IMR-90 (cell line): ENCODE results near the gene SH3RF3. TPM values are rescaled to one million over a fixed set of nuclear protein-coding genes. Genes with fewer than 3 reads are reported as not detected.

Source experiments
- ATAC-seq: fragments of 200-7000 bp; cut with Tn5 transposase; 2 replicates; pipeline ENCODE4 v1.9.1; 2020; ENCODE audit warnings: low read depth, mild to moderate bottlenecking, moderate library complexity
- BruUV-seq: library from RNA; stranded (reverse); fragments of 400-500 nt; replicated peaks from 2 replicates; lab custom pipeline; 2021; lab: Mats Ljungman, UMichigan
- CTCF ChIA-PET: fragments of 300-600 bp; formaldehyde crosslinking; extraction: SDS; loops from one replicate; lab custom pipeline; 2021; ENCODE audit warnings: antibody characterized with exemption; lab: Yijun Ruan, JAX
- POLR2A ChIA-PET: fragments of 300-600 bp; sonication (Branson Sonifier 250); formaldehyde crosslinking; loops from one replicate; lab custom pipeline; 2022; ENCODE audit warnings: antibody characterized with exemption; ENCODE audit not compliant: unreplicated experiment; lab: Charles Lee
- DNase-seq: peaks from one replicate; pipeline ENCODE4 v3.0.0; 2013
- H2AFZ ChIP-seq: replicated peaks from 2 replicates; pipeline ENCODE3; 2013; ENCODE audit warnings: low read length, mild to moderate bottlenecking; ENCODE audit not compliant: poor library complexity
- H2AK5ac ChIP-seq: 2 replicates; pipeline ENCODE4 v1.6.1; 2013; ENCODE audit warnings: low read depth, low read length, inconsistent platforms
- H2AK9ac ChIP-seq: replicated peaks from 2 replicates; pipeline ENCODE3; 2013; ENCODE audit warnings: mild to moderate bottlenecking, low read depth, low read length, moderate library complexity; ENCODE audit not compliant: poor library complexity
- H2BK120ac ChIP-seq: 2 replicates; pipeline ENCODE4 v1.6.1; 2013; ENCODE audit warnings: low read depth, low read length, inconsistent platforms
- H2BK15ac ChIP-seq: 3 replicates; pipeline ENCODE4 v1.6.1; 2013; ENCODE audit warnings: low read depth, low read length, inconsistent platforms
- H2BK20ac ChIP-seq: 2 replicates; pipeline ENCODE4 v1.6.1; 2013; ENCODE audit warnings: low read depth, mild to moderate bottlenecking, inconsistent platforms, low read length, moderate library complexity
- H2BK5ac ChIP-seq: 2 replicates; pipeline ENCODE4 v1.6.1; 2013; ENCODE audit warnings: mild to moderate bottlenecking, low read depth, low read length, inconsistent platforms; ENCODE audit not compliant: poor library complexity, severe bottlenecking
- H3K14ac ChIP-seq: replicated peaks from 2 replicates; pipeline ENCODE4 v1.6.1; 2013; ENCODE audit warnings: low read depth, low read length, inconsistent platforms
- H3K18ac ChIP-seq: 2 replicates; pipeline ENCODE4 v1.6.1; 2013; ENCODE audit warnings: low read depth, low read length, control low read depth
- H3K23ac ChIP-seq: 2 replicates; pipeline ENCODE4 v1.6.1; 2013; ENCODE audit warnings: low read depth, low read length, inconsistent platforms
- H3K27ac ChIP-seq: 2 replicates; pipeline ENCODE4 v1.5.1; 2013; ENCODE audit warnings: mild to moderate bottlenecking, control low read depth, low read length; ENCODE audit not compliant: insufficient read depth
- H3K27me3 ChIP-seq: 2 replicates; pipeline ENCODE4 v1.6.1; 2013; ENCODE audit warnings: low read length; ENCODE audit not compliant: control insufficient read depth, insufficient read depth
- H3K36me3 ChIP-seq: 2 replicates; pipeline ENCODE4 v1.6.1; 2013; ENCODE audit warnings: low read length, mixed read lengths; ENCODE audit not compliant: control insufficient read depth, insufficient read depth
- H3K4ac ChIP-seq: 2 replicates; pipeline ENCODE4 v1.6.1; 2013; ENCODE audit warnings: low read depth, low read length, inconsistent platforms
- H3K4me1 ChIP-seq: 2 replicates; pipeline ENCODE4 v1.6.1; 2013; ENCODE audit warnings: low read length, mixed read lengths; ENCODE audit not compliant: control insufficient read depth, insufficient read depth
- H3K4me2 ChIP-seq: 2 replicates; pipeline ENCODE4 v1.6.1; 2013; ENCODE audit warnings: low read depth, mild to moderate bottlenecking, control low read depth, low read length, moderate library complexity
- H3K4me3 ChIP-seq: 2 replicates; pipeline ENCODE4 v1.5.1; 2013; ENCODE audit warnings: low read depth, mild to moderate bottlenecking, control low read depth, low read length, moderate library complexity; ENCODE audit not compliant: insufficient read depth
- H3K56ac ChIP-seq: 2 replicates; pipeline ENCODE4 v1.6.1; 2013; ENCODE audit warnings: low read length, inconsistent platforms; ENCODE audit not compliant: insufficient read depth; ENCODE audit errors: extremely low read depth
- H3K79me1 ChIP-seq, 2 experiments: 2 replicates each; pipeline ENCODE4 v1.6.1; 2013; ENCODE audit warnings: low read length in 2 of 2, inconsistent platforms in 1 of 2, low read depth in 1 of 2
- H3K9ac ChIP-seq: 2 replicates; pipeline ENCODE4 v1.6.1; 2013; ENCODE audit warnings: low read depth, low read length, control low read depth
- H3K9me1 ChIP-seq: 2 replicates; pipeline ENCODE4 v1.6.1; 2013; ENCODE audit warnings: low read length, inconsistent platforms; ENCODE audit not compliant: insufficient read depth
- H3K9me3 ChIP-seq: 2 replicates; pipeline ENCODE4 v1.6.1; 2013; ENCODE audit warnings: low read length; ENCODE audit not compliant: control insufficient read depth, insufficient read depth
- H4K20me1 ChIP-seq: 2 replicates; pipeline ENCODE4 v1.6.1; 2013; ENCODE audit warnings: low read length, inconsistent platforms; ENCODE audit not compliant: insufficient read depth
- H4K5ac ChIP-seq: 2 replicates; pipeline ENCODE4 v1.6.1; 2013; ENCODE audit warnings: mild to moderate bottlenecking, low read depth, low read length, control low read depth
- H4K8ac ChIP-seq, 2 experiments: 2 replicates each; pipeline ENCODE4 v1.6.1; 2013; ENCODE audit warnings: low read depth in 2 of 2, low read length in 2 of 2, control low read depth in 1 of 2, inconsistent platforms in 1 of 2
- H4K91ac ChIP-seq: 2 replicates; pipeline ENCODE4 v1.6.1; 2013; ENCODE audit warnings: low read depth, low read length, inconsistent platforms; ENCODE audit not compliant: insufficient read depth
- BHLHE40 ChIP-seq: fragments of 150-350 bp; IDR thresholded peaks from 2 replicates; pipeline ENCODE4 v1.6.1; 2016; ENCODE audit warnings: mild to moderate bottlenecking, low read depth, low read length
- CEBPB ChIP-seq: IDR thresholded peaks from 2 replicates; pipeline ENCODE4 v1.6.1; 2012; ENCODE audit warnings: low read depth, low read length, improper control_type of control experiment
- CHD1 ChIP-seq: IDR thresholded peaks from 2 replicates; pipeline ENCODE4 v1.6.1; 2012; ENCODE audit warnings: low read depth, low read length, improper control_type of control experiment
- FOS ChIP-seq: fragments of 150-350 bp; IDR thresholded peaks from 2 replicates; pipeline ENCODE4 v1.6.1; 2016; ENCODE audit warnings: low read depth, low read length
- MAFK ChIP-seq: IDR thresholded peaks from 2 replicates; pipeline ENCODE4 v1.6.1; 2012; ENCODE audit warnings: low read depth, low read length, improper control_type of control experiment
- NFE2L2 ChIP-seq: fragments of 150-350 bp; IDR thresholded peaks from 2 replicates; pipeline ENCODE4 v1.6.1; 2016; ENCODE audit warnings: low read depth, mild to moderate bottlenecking, low read length
- POLR2A ChIP-seq: IDR thresholded peaks from 2 replicates; pipeline ENCODE4 v1.6.1; 2012; ENCODE audit warnings: mild to moderate bottlenecking, low read depth, low read length
- RAD21 ChIP-seq: IDR thresholded peaks from 2 replicates; pipeline ENCODE4 v1.6.1; 2012; ENCODE audit warnings: low read length, improper control_type of control experiment
- RCOR1 ChIP-seq: IDR thresholded peaks from 2 replicates; pipeline ENCODE4 v1.6.1; 2012; ENCODE audit warnings: mild to moderate bottlenecking, low read length, improper control_type of control experiment; ENCODE audit not compliant: insufficient replicate concordance
- RFX5 ChIP-seq: IDR thresholded peaks from 2 replicates; pipeline ENCODE4 v1.8.0; 2012; ENCODE audit warnings: low read depth, mild to moderate bottlenecking, low read length, moderate library complexity
- SMC3 ChIP-seq: fragments of 150-350 bp; IDR thresholded peaks from 2 replicates; pipeline ENCODE4 v1.6.1; 2016; ENCODE audit warnings: low read depth, mild to moderate bottlenecking, antibody characterized with exemption, low read length, moderate library complexity
- WGBS, 2 experiments: methylation state at CpG; one replicate each; pipeline versions ENCODE4 v1.1.5 to v1.1.7; 2013; ENCODE audit warnings: missing lambda C conversion rate in 2 of 2; ENCODE audit not compliant: insufficient read length in 1 of 2; ENCODE audit errors: extremely low coverage in 2 of 2; 5-methylcytosine and 5-hydroxymethylcytosine counted together
- dilution Hi-C: fragments of 300-500 bp; cut with HindIII; formaldehyde crosslinking; loops from one replicate; pipeline ENCODE4 v1.14.3; 2018; ENCODE audit warnings: low sequenced_read_pairs; ENCODE audit not compliant: unreplicated experiment
- in situ Hi-C: fragments of 300-500 bp; cut with MboI; formaldehyde crosslinking; loops from 3 replicates; pipeline ENCODE4 v1.14.3; 2019; ENCODE audit warnings: low sequenced_read_pairs, inconsistent platforms, mixed read lengths
- intact Hi-C: fragments of 100-400 bp; cut with micrococcal nuclease; formaldehyde crosslinking; loops from 2 replicates; pipeline ENCODE4 v1.10.0; 2022
- polyA plus RNA-seq, 3 experiments: library from polyadenylated mRNA; depleted of rRNA; stranded (reverse); fragments of >200 nt; gene quantifications; 2 replicates each; pipeline ENCODE4 v1.2.3, GENCODE V29; 2012; ENCODE audit warnings: low replicate concordance in 1 of 3
- total RNA-seq: library from RNA; depleted of rRNA; stranded (reverse); fragments of >200 nt; gene quantifications from 2 replicates; pipeline ENCODE4 v1.2.3, GENCODE V29; 2012
- TF ChIP-seq, protein P1 (sequence below): fragments of 150-350 bp; IDR thresholded peaks from 2 replicates; pipeline ENCODE4 v1.6.1; 2017; ENCODE audit warnings: mild to moderate bottlenecking, antibody characterized with exemption, low read length, low read depth
- TF ChIP-seq, protein P2 (sequence below): conservative IDR thresholded peaks from 2 replicates; pipeline ENCODE4 v1.5.1; 2012; ENCODE audit warnings: mild to moderate bottlenecking, low read depth, low read length, improper control_type of control experiment

SH3RF3 gene
- total and polyA plus RNA-seq, 2 of the 4 experiments (the other 2 are of a cell fraction): 3.4 to 5.3 TPM

DNA sequence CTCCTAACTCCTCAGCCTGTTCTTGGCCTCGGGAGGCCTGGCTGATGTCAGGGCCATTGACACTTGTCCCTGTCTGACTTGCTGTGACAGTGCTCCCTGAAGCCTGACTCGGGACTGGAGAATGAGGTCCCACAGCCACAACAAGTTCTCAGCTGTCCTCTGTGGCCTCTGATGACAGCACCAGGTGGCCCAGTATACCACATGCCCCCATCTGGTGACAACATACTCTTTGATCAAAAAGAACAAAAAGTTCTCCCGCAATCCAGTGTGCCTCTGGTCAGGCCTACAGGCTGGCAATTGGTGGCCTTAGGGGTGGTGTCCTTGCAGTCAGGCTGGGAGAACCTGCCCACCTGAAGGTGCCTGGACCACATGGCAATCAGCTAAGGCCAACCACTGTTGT, 382.2 kb downstream of the SH3RF3 start:
- no peak overlapping the region for H3K14ac ChIP-seq
- peaks cover 8% of the 10 kb centered on the region for H3K4me1 ChIP-seq
- intact Hi-C loops: loop anchor here (2.0 to 10.0 kb wide), 4 partner anchors 64 to 249 kb away; no protein-coding TSS in a partner anchor
- no peak overlapping the region for H3K4ac ChIP-seq
- H3K27ac ChIP-seq: no peak overlapping the region
- no peak overlapping the region for H3K56ac ChIP-seq
- ChIA-PET CTCF (interaction anchor here (1.4 kb wide), 1 partner anchor 14 kb away, joined by 9 read pairs; no protein-coding TSS in a partner anchor), POLR2A (no interaction called here)
- dilution Hi-C loops: no loop called here
- no peak overlapping the region for H2BK20ac ChIP-seq
- H3K9ac ChIP-seq: no peak overlapping the region
- no peak overlapping the region for H2BK120ac ChIP-seq
- H3K23ac ChIP-seq: no peak overlapping the region
- H3K36me3 ChIP-seq: no peaks in the 10 kb centered on the region
- TF ChIP-seq BHLHE40 (no peak), SMC3 (no peak), RFX5 (no peak), RCOR1 (no peak), POLR2A (no peak), CEBPB (no peak), RAD21 (no peak), MAFK (no peak), CHD1 (no peak), NFE2L2 (no peak), FOS (no peak)
- TF ChIP-seq, protein P1, sequence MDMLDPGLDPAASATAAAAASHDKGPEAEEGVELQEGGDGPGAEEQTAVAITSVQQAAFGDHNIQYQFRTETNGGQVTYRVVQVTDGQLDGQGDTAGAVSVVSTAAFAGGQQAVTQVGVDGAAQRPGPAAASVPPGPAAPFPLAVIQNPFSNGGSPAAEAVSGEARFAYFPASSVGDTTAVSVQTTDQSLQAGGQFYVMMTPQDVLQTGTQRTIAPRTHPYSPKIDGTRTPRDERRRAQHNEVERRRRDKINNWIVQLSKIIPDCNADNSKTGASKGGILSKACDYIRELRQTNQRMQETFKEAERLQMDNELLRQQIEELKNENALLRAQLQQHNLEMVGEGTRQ: no peak
- TF ChIP-seq, protein P2, sequence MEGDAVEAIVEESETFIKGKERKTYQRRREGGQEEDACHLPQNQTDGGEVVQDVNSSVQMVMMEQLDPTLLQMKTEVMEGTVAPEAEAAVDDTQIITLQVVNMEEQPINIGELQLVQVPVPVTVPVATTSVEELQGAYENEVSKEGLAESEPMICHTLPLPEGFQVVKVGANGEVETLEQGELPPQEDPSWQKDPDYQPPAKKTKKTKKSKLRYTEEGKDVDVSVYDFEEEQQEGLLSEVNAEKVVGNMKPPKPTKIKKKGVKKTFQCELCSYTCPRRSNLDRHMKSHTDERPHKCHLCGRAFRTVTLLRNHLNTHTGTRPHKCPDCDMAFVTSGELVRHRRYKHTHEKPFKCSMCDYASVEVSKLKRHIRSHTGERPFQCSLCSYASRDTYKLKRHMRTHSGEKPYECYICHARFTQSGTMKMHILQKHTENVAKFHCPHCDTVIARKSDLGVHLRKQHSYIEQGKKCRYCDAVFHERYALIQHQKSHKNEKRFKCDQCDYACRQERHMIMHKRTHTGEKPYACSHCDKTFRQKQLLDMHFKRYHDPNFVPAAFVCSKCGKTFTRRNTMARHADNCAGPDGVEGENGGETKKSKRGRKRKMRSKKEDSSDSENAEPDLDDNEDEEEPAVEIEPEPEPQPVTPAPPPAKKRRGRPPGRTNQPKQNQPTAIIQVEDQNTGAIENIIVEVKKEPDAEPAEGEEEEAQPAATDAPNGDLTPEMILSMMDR: no peak
- no peak overlapping the region for H3K18ac ChIP-seq
- no peaks in the 10 kb centered on the region for H3K9me3 ChIP-seq
- DNase-seq (no peak), ATAC-seq (no peak)
- in situ Hi-C loops: no loop called here
- H4K8ac ChIP-seq: no peak overlapping the region
- no peak overlapping the region for H2BK5ac ChIP-seq
- H2AK5ac ChIP-seq: no peak overlapping the region
- H2AK9ac ChIP-seq: peak overlapping the region; percentile 8
- peaks cover 17% of the 10 kb centered on the region for H3K9me1 ChIP-seq
- 84% methylated on average over 2 of the region's 3 CpGs; no CpG with 5 or more reads in 1 of the 2 experiments for WGBS, 2 experiments
- H3K4me3 ChIP-seq: no peak overlapping the region
- BruUV-seq: no TSS peak
- H4K5ac ChIP-seq: no peak overlapping the region
- H3K4me2 ChIP-seq: no peak overlapping the region
- no peaks in the 10 kb centered on the region for H3K27me3 ChIP-seq
- H4K91ac ChIP-seq: no peak overlapping the region
- no peak overlapping the region for H2BK15ac ChIP-seq
- no peak overlapping the region for H2AFZ ChIP-seq
- peaks cover 11% of the 10 kb centered on the region for H4K20me1 ChIP-seq
- 0 out of 4 replicates have a peak, but pooled peaks cover 0 to 6% of the 10 kb centered on the region in 2 experiments for H3K79me1 ChIP-seq
